A549 (cell line): ENCODE data around the gene CMKLR1. TPM values are rescaled to one million over a fixed set of nuclear protein-coding genes. Genes with fewer than 3 reads are reported as not detected.
A peak's percentile ranks its signal among the peaks of the same experiment; 100 is the strongest.

Experiments used
- ATAC-seq, 2 experiments: fragments of 200-7000 bp in 1 of 2; fragments of >200 bp in 1 of 2; cut with Nextera tagmentation in 1 of 2; cut with Tn5 transposase in 1 of 2; 3 replicates each; pipeline versions ENCODE4 v1.8.0 to v1.9.1; 2018 to 2020; ENCODE audit warnings: mild to moderate bottlenecking in 1 of 2, moderate library complexity in 1 of 2
- CTCF ChIA-PET: fragments of 300-600 bp; sonication (Branson Sonifier 250); formaldehyde crosslinking; extraction: SDS; loops from one replicate; lab custom pipeline; 2021; ENCODE audit warnings: antibody characterized with exemption, inconsistent platforms; lab: Yijun Ruan, JAX
- POLR2A ChIA-PET: fragments of 350-600 bp; formaldehyde crosslinking; extraction: SDS; loops from one replicate; lab custom pipeline; 2021; ENCODE audit warnings: antibody characterized with exemption, inconsistent platforms; lab: Yijun Ruan, JAX
- DNase-seq, 2 experiments: peaks; one replicate each; pipeline versions ENCODE4 v3.0.0 to v3.0.0-alpha.2; 2011 to 2016; ENCODE audit warnings: low read depth in 1 of 2, low spot score in 1 of 2
- FAIRE-seq: peaks from 2 replicates; lab custom pipeline; 2011; peaks lifted over from hg19 to GRCh38; lab: Jason Lieb, UNC
- H3K27ac ChIP-seq, 2 experiments: fragments of >200 bp; sonication (Bioruptor Twin); formaldehyde crosslinking; 3 replicates each; pipeline ENCODE4 v1.5.1; 2016 to 2017
- H3K4me1 ChIP-seq: fragments of >200 bp; sonication (Bioruptor Twin); formaldehyde crosslinking; 3 replicates; pipeline ENCODE4 v1.6.1; 2016
- H3K4me2 ChIP-seq: fragments of >200 bp; sonication (Bioruptor Twin); formaldehyde crosslinking; 3 replicates; pipeline ENCODE4 v1.6.1; 2016
- H3K4me3 ChIP-seq: fragments of >200 bp; sonication (Bioruptor Twin); formaldehyde crosslinking; 3 replicates; pipeline ENCODE4 v1.5.1; 2016
- H3K9me3 ChIP-seq: fragments of >200 bp; sonication (Bioruptor Twin); formaldehyde crosslinking; 3 replicates; pipeline ENCODE4 v1.6.1; 2016
- ATOH8 ChIP-seq: fragments of 250-450 bp; sonication (Bioruptor Pico); IDR thresholded peaks from 2 replicates; pipeline ENCODE4 v1.5.0; 2020; ENCODE audit warnings: low read depth, mild to moderate bottlenecking, moderate library complexity
- BHLHE40 ChIP-seq: IDR thresholded peaks from 2 replicates; pipeline ENCODE4 v1.6.1; 2012; ENCODE audit warnings: low read depth, low read length, inconsistent platforms
- CBX8 ChIP-seq: fragments of 200-600 bp; sonication (generic); IDR thresholded peaks from 2 replicates; pipeline ENCODE4 v1.6.1; 2016
- CEBPB ChIP-seq, 2 experiments: fragments of >200 bp in 1 of 2; sonication (Bioruptor Twin) in 1 of 2; formaldehyde crosslinking in 1 of 2; IDR thresholded peaks; 2 replicates each; pipeline ENCODE4 v1.6.1; 2012 to 2016
- CHD4 ChIP-seq: fragments of 200-600 bp; sonication (generic); IDR thresholded peaks from 2 replicates; pipeline ENCODE4 v1.6.1; 2016; ENCODE audit warnings: antibody characterized with exemption, mild to moderate bottlenecking, borderline replicate concordance
- EHMT2 ChIP-seq: fragments of 200-600 bp; sonication (generic); IDR thresholded peaks from 2 replicates; pipeline ENCODE4 v1.6.1; 2016; ENCODE audit warnings: antibody characterized with exemption, low read depth, mild to moderate bottlenecking, moderate library complexity
- ELK1 ChIP-seq: fragments of 150-350 bp; IDR thresholded peaks from 2 replicates; pipeline ENCODE4 v1.6.1; 2014; ENCODE audit warnings: low read depth, mild to moderate bottlenecking, low read length
- EP300 ChIP-seq, 2 experiments: fragments of >200 bp; sonication (Bioruptor Twin); formaldehyde crosslinking; IDR thresholded peaks; 2 replicates in 1 of 2; 3 replicates in 1 of 2; pipeline ENCODE4 v1.6.1; 2016 to 2017
- HES2 ChIP-seq: fragments of >200 bp; sonication (Bioruptor Twin); formaldehyde crosslinking; IDR thresholded peaks from 2 replicates; pipeline ENCODE4 v1.6.1; 2016
- HEYL ChIP-seq: fragments of 250-450 bp; sonication (Bioruptor Pico); IDR thresholded peaks from 2 replicates; pipeline ENCODE4 v1.8.0; 2021; ENCODE audit warnings: mild to moderate bottlenecking, moderate library complexity
- HOXA7 ChIP-seq: fragments of 250-450 bp; sonication (Bioruptor Pico); IDR thresholded peaks from 2 replicates; pipeline ENCODE4 v1.5.0; 2020; ENCODE audit warnings: mild to moderate bottlenecking, moderate library complexity
- HOXB13 ChIP-seq: fragments of 250-450 bp; sonication (Bioruptor Pico); IDR thresholded peaks from 2 replicates; pipeline ENCODE4 v1.5.0; 2020; ENCODE audit warnings: low read depth, mild to moderate bottlenecking, moderate library complexity
- JUN ChIP-seq, 2 experiments: fragments of >200 bp; sonication (Bioruptor Twin); formaldehyde crosslinking; IDR thresholded peaks; 2 replicates in 1 of 2; 3 replicates in 1 of 2; pipeline ENCODE4 v1.6.1; 2016 to 2017
- JUNB ChIP-seq: fragments of >200 bp; sonication (Bioruptor Twin); formaldehyde crosslinking; IDR thresholded peaks from 2 replicates; pipeline ENCODE4 v1.6.1; 2016
- KDM1A ChIP-seq: fragments of 200-600 bp; sonication (generic); IDR thresholded peaks from 2 replicates; pipeline ENCODE4 v1.6.1; 2016; ENCODE audit warnings: low read depth, mild to moderate bottlenecking
- MAFK ChIP-seq: fragments of 450-650 bp; IDR thresholded peaks from 2 replicates; pipeline ENCODE4 v1.6.1; 2014; ENCODE audit not compliant: partially characterized antibody
- MAZ ChIP-seq: fragments of 150-350 bp; IDR thresholded peaks from 2 replicates; pipeline ENCODE4 v1.6.1; 2014; ENCODE audit warnings: antibody characterized with exemption, low read depth, low read length, borderline replicate concordance
- MYC ChIP-seq: IDR thresholded peaks from 2 replicates; pipeline ENCODE4 v1.6.1; 2012; ENCODE audit warnings: mild to moderate bottlenecking, inconsistent platforms, low read length, improper control_type of control experiment, borderline replicate concordance
- NFE2L2 ChIP-seq: fragments of 150-350 bp; conservative IDR thresholded peaks from 2 replicates; pipeline ENCODE4 v1.6.1; 2014; ENCODE audit warnings: low read length
- POLR2A ChIP-seq: IDR thresholded peaks from 2 replicates; pipeline ENCODE4 v1.6.1; 2012; ENCODE audit warnings: mild to moderate bottlenecking, low read length
- POLR2AphosphoS2 ChIP-seq: conservative IDR thresholded peaks from 2 replicates; pipeline ENCODE4 v1.6.1; 2012; ENCODE audit warnings: low read length, improper control_type of control experiment, inconsistent platforms
- RAD21 ChIP-seq, 2 experiments: fragments of >200 bp in 1 of 2; sonication (Bioruptor Twin) in 1 of 2; formaldehyde crosslinking in 1 of 2; IDR thresholded peaks in 1 of 2; conservative IDR thresholded peaks in 1 of 2; 2 replicates in 1 of 2; 3 replicates in 1 of 2; pipeline ENCODE4 v1.6.1; 2012 to 2018; ENCODE audit warnings: inconsistent platforms in 1 of 2
- RARB ChIP-seq: fragments of 250-450 bp; sonication (Bioruptor Pico); IDR thresholded peaks from 2 replicates; pipeline ENCODE4 v1.8.0; 2021; ENCODE audit warnings: mild to moderate bottlenecking, moderate library complexity
- RCOR1 ChIP-seq: fragments of 150-350 bp; IDR thresholded peaks from 2 replicates; pipeline ENCODE4 v1.6.1; 2014; ENCODE audit warnings: antibody characterized with exemption, low read length, low read depth
- TFCP2L1 ChIP-seq: fragments of 250-450 bp; sonication (Bioruptor Pico); IDR thresholded peaks from 2 replicates; pipeline ENCODE4 v1.5.0; 2021; ENCODE audit warnings: mild to moderate bottlenecking
- ZNF302 ChIP-seq: fragments of 250-450 bp; sonication (Bioruptor Pico); IDR thresholded peaks from 2 replicates; pipeline ENCODE4 v1.9.0; 2021; ENCODE audit warnings: inconsistent platforms, mild to moderate bottlenecking, moderate library complexity
- ZSCAN20 ChIP-seq: fragments of 250-450 bp; sonication (Bioruptor Pico); IDR thresholded peaks from 2 replicates; pipeline ENCODE4 v1.8.0; 2022; ENCODE audit warnings: mild to moderate bottlenecking, moderate library complexity
- WGBS: methylation state at CpG from one replicate; pipeline ENCODE4 v1.1.6; 2017; ENCODE audit errors: missing lambda C conversion rate; 5-methylcytosine and 5-hydroxymethylcytosine counted together
- polyA plus RNA-seq, 4 experiments: library from polyadenylated mRNA; depleted of rRNA in 3 of 4; stranded (reverse); fragments of >200 nt; fragmentation: RNase III in 1 of 4; extraction: RNeasy Plus Mini Kit Qiagen cat#74134 plus additional on column Dnase treatment in 1 of 4; gene quantifications; 2 replicates in 3 of 4; 3 replicates in 1 of 4; pipeline ENCODE4 v1.2.3, GENCODE V29; 2011 to 2017
- TF ChIP-seq, protein P1 (sequence below): IDR thresholded peaks from 2 replicates; pipeline ENCODE4 v1.6.1; 2012; ENCODE audit warnings: low read depth, borderline replicate concordance
- TF ChIP-seq, protein P2 (sequence below): fragments of 250-450 bp; sonication (Bioruptor Pico); IDR thresholded peaks from 2 replicates; pipeline ENCODE4 v1.5.0; 2021; ENCODE audit warnings: mild to moderate bottlenecking, moderate library complexity, borderline replicate concordance

The CMKLR1 gene
- polyA plus RNA-seq, 2 of the 4 experiments (the other 2 are of a cell fraction), result not detected

DNA sequence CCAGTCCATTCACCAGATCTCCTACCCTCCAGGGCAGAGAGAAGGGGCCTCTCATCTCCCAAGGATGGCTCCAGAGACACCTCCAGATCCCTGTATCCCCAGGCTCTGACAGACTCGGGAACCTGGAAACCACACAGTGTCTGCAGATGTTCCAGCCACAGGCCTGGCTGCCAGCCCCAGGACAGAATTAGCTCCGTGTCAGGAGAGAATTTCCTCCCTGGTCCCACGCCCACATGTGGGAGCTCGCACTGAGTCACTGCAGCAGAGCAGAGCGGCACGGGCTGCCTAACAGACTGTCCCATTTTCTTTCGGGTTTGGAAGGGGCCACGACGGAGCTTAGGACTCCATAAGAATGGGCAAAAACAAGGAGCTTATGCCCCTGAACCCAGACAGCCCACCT, 33.6 kb downstream of the CMKLR1 start:
- DNase-seq (no peak), ATAC-seq (peak in 1 of 2 experiments; percentile 9; a peak in 3 of 6 replicates), FAIRE-seq (no peak)
- WGBS, result 59% methylated on average over 8 of the region's 9 CpGs
- Histone ChIP-seq H3K4me1 (peaks cover 13% of the 10 kb centered on the region; the same call in 2 of the 3 replicates), H3K27ac (no peak overlapping the region), H3K4me3 (no peak overlapping the region), H3K9me3 (no peaks in the 10 kb centered on the region), H3K4me2 (no peak overlapping the region)
- CTCF ChIA-PET, result no interaction called here
- TF ChIP-seq EHMT2 (no peak), RCOR1 (no peak), HOXA7 (CRISPR knock-in tag) (no peak), CBX8 (no peak), NFE2L2 (no peak), KDM1A (no peak), HES2 (no peak), ATOH8 (no peak), HOXB13 (CRISPR knock-in tag) (no peak), ZNF302 (no peak), EP300 (IDR thresholded peaks at IDR 0.05) (no peak), POLR2A (no peak), HEYL (CRISPR knock-in tag) (no peak)
- TF ChIP-seq, protein P1, sequence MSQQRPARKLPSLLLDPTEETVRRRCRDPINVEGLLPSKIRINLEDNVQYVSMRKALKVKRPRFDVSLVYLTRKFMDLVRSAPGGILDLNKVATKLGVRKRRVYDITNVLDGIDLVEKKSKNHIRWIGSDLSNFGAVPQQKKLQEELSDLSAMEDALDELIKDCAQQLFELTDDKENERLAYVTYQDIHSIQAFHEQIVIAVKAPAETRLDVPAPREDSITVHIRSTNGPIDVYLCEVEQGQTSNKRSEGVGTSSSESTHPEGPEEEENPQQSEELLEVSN, result no peak
- POLR2A ChIA-PET, result no interaction called here

DNA sequence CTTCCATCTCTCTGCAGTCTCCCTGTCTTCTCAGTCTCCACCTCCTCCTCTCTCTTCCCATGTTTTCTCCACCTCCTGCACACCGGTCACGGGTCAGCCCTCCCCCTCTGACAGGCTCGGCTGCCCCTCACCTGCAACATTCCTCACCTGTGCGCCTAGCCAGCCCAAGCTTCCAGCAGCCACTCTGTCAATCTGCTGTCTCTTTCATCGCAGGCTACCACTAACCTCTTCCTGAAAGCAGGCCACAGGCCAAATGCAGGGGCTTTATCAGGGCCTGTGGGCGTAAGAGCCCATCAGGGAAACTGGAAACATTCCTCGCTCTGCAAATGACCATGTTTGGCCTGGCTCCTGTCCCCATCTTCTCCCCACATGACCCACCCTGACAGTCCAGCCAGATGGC, 34.5 kb downstream of the CMKLR1 start:
- ATAC-seq (no peak), DNase-seq (no peak), FAIRE-seq (no peak)
- POLR2A ChIA-PET, result no interaction called here
- 60% methylated on average over 7 of the region's 7 CpGs for WGBS
- Histone ChIP-seq H3K27ac (no peak overlapping the region), H3K4me2 (no peak overlapping the region), H3K4me1 (peaks cover 13% of the 10 kb centered on the region; the same call in 2 of the 3 replicates), H3K9me3 (no peaks in the 10 kb centered on the region), H3K4me3 (no peak overlapping the region)
- CTCF ChIA-PET, result no interaction called here
- TF ChIP-seq RCOR1 (no peak), KDM1A (no peak), HEYL (CRISPR knock-in tag) (no peak), JUN (IDR thresholded peaks at IDR 0.05) (no peak), JUNB (no peak), MAZ (no peak), MYC (no peak), MAFK (no peak), POLR2AphosphoS2 (no peak), HES2 (no peak), BHLHE40 (no peak)
- TF ChIP-seq, protein P2, sequence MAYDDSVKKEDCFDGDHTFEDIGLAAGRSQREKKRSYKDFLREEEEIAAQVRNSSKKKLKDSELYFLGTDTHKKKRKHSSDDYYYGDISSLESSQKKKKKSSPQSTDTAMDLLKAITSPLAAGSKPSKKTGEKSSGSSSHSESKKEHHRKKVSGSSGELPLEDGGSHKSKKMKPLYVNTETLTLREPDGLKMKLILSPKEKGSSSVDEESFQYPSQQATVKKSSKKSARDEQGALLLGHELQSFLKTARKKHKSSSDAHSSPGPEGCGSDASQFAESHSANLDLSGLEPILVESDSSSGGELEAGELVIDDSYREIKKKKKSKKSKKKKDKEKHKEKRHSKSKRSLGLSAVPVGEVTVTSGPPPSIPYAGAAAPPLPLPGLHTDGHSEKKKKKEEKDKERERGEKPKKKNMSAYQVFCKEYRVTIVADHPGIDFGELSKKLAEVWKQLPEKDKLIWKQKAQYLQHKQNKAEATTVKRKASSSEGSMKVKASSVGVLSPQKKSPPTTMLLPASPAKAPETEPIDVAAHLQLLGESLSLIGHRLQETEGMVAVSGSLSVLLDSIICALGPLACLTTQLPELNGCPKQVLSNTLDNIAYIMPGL (CRISPR knock-in tag), result no peak

DNA sequence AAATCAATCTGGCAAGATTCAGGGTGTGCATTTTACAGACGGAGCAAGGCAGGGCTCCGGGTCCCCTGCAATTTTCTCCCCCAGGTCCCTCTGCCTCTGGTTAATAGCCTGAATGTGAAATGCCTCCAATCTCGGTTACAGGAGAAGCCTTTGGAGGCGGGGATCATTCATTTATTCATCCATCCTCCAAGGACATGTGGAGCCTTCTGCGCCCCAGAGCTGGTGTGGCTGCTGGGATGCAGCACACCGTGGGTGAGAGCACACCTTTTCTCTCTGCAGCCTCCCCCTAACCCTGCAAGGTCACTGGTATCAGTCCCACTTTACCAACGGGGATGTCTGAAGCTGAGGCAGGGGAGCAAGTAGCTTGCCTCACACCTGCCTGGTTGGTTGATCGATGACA, 35.4 kb downstream of the CMKLR1 start:
- Histone ChIP-seq H3K9me3 (no peaks in the 10 kb centered on the region), H3K4me3 (no peak overlapping the region), H3K27ac (no peak overlapping the region), H3K4me2 (no peak overlapping the region), H3K4me1 (peaks cover 13% of the 10 kb centered on the region; the same call in 2 of the 3 replicates)
- no peak for FAIRE-seq
- DNase-seq, result no peak
- WGBS, result 55% methylated on average over 8 of the region's 8 CpGs
- POLR2A ChIA-PET, result no interaction called here
- no peak for ATAC-seq
- CTCF ChIA-PET, result no interaction called here
- TF ChIP-seq ZSCAN20 (no peak), ELK1 (no peak), MAZ (no peak), NFE2L2 (no peak), CHD4 (no peak), POLR2A (no peak), RARB (CRISPR knock-in tag) (no peak), RAD21 (conservative IDR thresholded peaks at IDR 0.05 in 1 of 2, IDR thresholded peaks at IDR 0.05 in 1 of 2) (no peak), TFCP2L1 (CRISPR knock-in tag) (no peak), HEYL (CRISPR knock-in tag) (no peak), EP300 (IDR thresholded peaks at IDR 0.05) (no peak), MYC (no peak), ATOH8 (no peak), CEBPB (IDR thresholded peaks at IDR 0.05) (no peak)
